HL-60 (cell line): ENCODE results near the gene MBNL1.
"Not testable (repeated sequence)": the region's sequence is repeated elsewhere in the genome, so short reads cannot be mapped to it uniquely, and the experiment has no call there.

Experiments used
- DNase-seq, 2 experiments: peaks; one replicate each; pipeline ENCODE4 v3.0.0-alpha.2; 2010 to 2020; ENCODE audit warnings: low read depth in 1 of 2, low spot score in 1 of 2
- H3K27ac ChIP-seq: fragments of 250-450 bp; sonication (Bioruptor Pico); replicated peaks from 2 replicates; pipeline ENCODE4 v1.5.1; 2020; ENCODE audit warnings: mild to moderate bottlenecking, moderate library complexity
- H3K27me3 ChIP-seq: fragments of 250-450 bp; sonication (Bioruptor Pico); 2 replicates; pipeline ENCODE4 v1.5.1; 2021; ENCODE audit warnings: mild to moderate bottlenecking, moderate library complexity; ENCODE audit not compliant: insufficient read depth, poor library complexity, severe bottlenecking
- H3K4me3 ChIP-seq: replicated peaks from 2 replicates; pipeline ENCODE4 v1.5.1; 2011; ENCODE audit warnings: mild to moderate bottlenecking, control low read depth, low read length; ENCODE audit not compliant: insufficient read depth
- CTCF ChIP-seq: IDR thresholded peaks from one replicate; pipeline ENCODE4 v1.5.1; 2011; ENCODE audit warnings: low read length, control low read depth, inconsistent platforms; ENCODE audit not compliant: insufficient read depth
- GABPA ChIP-seq: IDR thresholded peaks from 2 replicates; pipeline ENCODE4 v1.6.1; 2012; ENCODE audit warnings: low read depth
- POLR2AphosphoS5 ChIP-seq: IDR thresholded peaks from 2 replicates; pipeline ENCODE4 v1.6.1; 2012; ENCODE audit warnings: low read depth
- REST ChIP-seq: IDR thresholded peaks from 2 replicates; pipeline ENCODE4 v1.6.1; 2012; ENCODE audit warnings: low read depth; ENCODE audit not compliant: insufficient replicate concordance
- SPI1 ChIP-seq: IDR thresholded peaks from 2 replicates; pipeline ENCODE4 v1.6.1; 2012; ENCODE audit warnings: low read depth, mild to moderate bottlenecking, borderline replicate concordance

The MBNL1 gene

GRCh38 chr3:152438181-152438580 lies 169.5 kb downstream of the MBNL1 start:
- DNase-seq = no peak
- TF ChIP-seq SPI1 (no peak), CTCF (no peak), POLR2AphosphoS5 (no peak), REST (no peak), GABPA (no peak)
- H3K27me3 ChIP-seq = no peaks in the 10 kb centered on the region
- H3K27ac ChIP-seq = no peak overlapping the region
- H3K4me3 ChIP-seq = no peak overlapping the region

GRCh38 chr3:152438706-152439105 lies 170.0 kb downstream of the MBNL1 start:
- Histone ChIP-seq H3K27me3 (no peaks in the 10 kb centered on the region), H3K27ac (no peak overlapping the region)
- TF ChIP-seq SPI1 (no peak), POLR2AphosphoS5 (no peak), REST (no peak), CTCF (no peak), GABPA (no peak)

GRCh38 chr3:152440243-152440642 lies 171.5 kb downstream of the MBNL1 start:
- not testable (repeated sequence) for H3K27me3 ChIP-seq, DNase-seq, H3K4me3 ChIP-seq, H3K27ac ChIP-seq

More at GRCh38 chr3:152438706-152439105, 170.0 kb downstream of the MBNL1 start:
- DNase-seq = no peak
- H3K4me3 ChIP-seq = no peak overlapping the region

- H3K4me3 ChIP-seq = no peak overlapping the region
- no peak overlapping the region for H3K27ac ChIP-seq
- TF ChIP-seq CTCF (no peak), GABPA (no peak), REST (no peak), SPI1 (no peak), POLR2AphosphoS5 (no peak)
- no peaks in the 10 kb centered on the region for H3K27me3 ChIP-seq
- no peak for DNase-seq
Measured at GRCh38 chr3:152443212-152444023, 174.7 kb downstream of the MBNL1 start.
